Upper lobe of left lung (tissue), 4 donors: Measurements from ENCODE around the gene DIP2C.
"Not testable (repeated sequence)": the region's sequence is repeated elsewhere in the genome, so short reads cannot be mapped to it uniquely, and the experiment has no call there.

Experiments used
- CTCF ChIP-seq, 6 experiments: fragments of 450-650 bp in 4 of 6; fragments of 200-600 bp in 2 of 6; sonication (generic) in 2 of 6; IDR thresholded peaks; one replicate each; pipeline ENCODE4 v1.5.1; 2016 to 2019; ENCODE audit warnings: antibody characterized with exemption in 6 of 6
- EP300 ChIP-seq, 4 donors: sonication (generic); formaldehyde crosslinking; IDR thresholded peaks; one replicate each; pipeline ENCODE4 v1.5.1; 2017; ENCODE audit warnings: antibody characterized with exemption in 4 of 4, control low read depth in 2 of 4

GRCh38 chr10:512661-513060, 176.8 kb downstream of the DIP2C start:
- not testable (repeated sequence) for TF ChIP-seq CTCF, EP300 (IDR thresholded peaks at IDR 0.05)
